HL-60 (cell line): ENCODE data around the gene RELT.

Source experiments
- DNase-seq, 2 experiments: peaks; one replicate each; pipeline ENCODE4 v3.0.0-alpha.2; 2010 to 2020; ENCODE audit warnings: low read depth in 1 of 2, low spot score in 1 of 2
- H3K27ac ChIP-seq: fragments of 250-450 bp; sonication (Bioruptor Pico); replicated peaks from 2 replicates; pipeline ENCODE4 v1.5.1; 2020; ENCODE audit warnings: mild to moderate bottlenecking, moderate library complexity
- H3K27me3 ChIP-seq: fragments of 250-450 bp; sonication (Bioruptor Pico); 2 replicates; pipeline ENCODE4 v1.5.1; 2021; ENCODE audit warnings: mild to moderate bottlenecking, moderate library complexity; ENCODE audit not compliant: insufficient read depth, poor library complexity, severe bottlenecking
- H3K4me3 ChIP-seq: replicated peaks from 2 replicates; pipeline ENCODE4 v1.5.1; 2011; ENCODE audit warnings: mild to moderate bottlenecking, control low read depth, low read length; ENCODE audit not compliant: insufficient read depth
- CTCF ChIP-seq: IDR thresholded peaks from one replicate; pipeline ENCODE4 v1.5.1; 2011; ENCODE audit warnings: low read length, control low read depth, inconsistent platforms; ENCODE audit not compliant: insufficient read depth
- GABPA ChIP-seq: IDR thresholded peaks from 2 replicates; pipeline ENCODE4 v1.6.1; 2012; ENCODE audit warnings: low read depth
- POLR2AphosphoS5 ChIP-seq: IDR thresholded peaks from 2 replicates; pipeline ENCODE4 v1.6.1; 2012; ENCODE audit warnings: low read depth
- REST ChIP-seq: IDR thresholded peaks from 2 replicates; pipeline ENCODE4 v1.6.1; 2012; ENCODE audit warnings: low read depth; ENCODE audit not compliant: insufficient replicate concordance
- SPI1 ChIP-seq: IDR thresholded peaks from 2 replicates; pipeline ENCODE4 v1.6.1; 2012; ENCODE audit warnings: low read depth, mild to moderate bottlenecking, borderline replicate concordance

Gene RELT

DNA sequence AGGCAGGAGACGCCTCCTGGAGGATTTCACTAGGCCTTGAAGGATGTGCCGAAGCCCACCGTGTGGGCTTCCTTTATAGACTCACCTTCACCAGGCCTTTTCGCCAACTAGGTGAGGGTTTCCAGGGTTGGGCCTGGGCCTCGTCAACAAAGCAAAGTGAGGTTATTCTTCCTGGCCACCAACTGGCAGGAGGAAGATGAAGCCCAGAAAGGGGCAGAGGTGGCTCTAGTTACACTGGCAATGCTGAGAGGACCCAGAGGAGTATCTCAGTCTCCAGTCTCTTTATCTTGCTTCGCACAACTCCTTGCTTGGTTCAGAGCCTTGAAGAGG lies 404 bp upstream of the RELT start:
- no peak overlapping the region for H3K4me3 ChIP-seq
- no peaks in the 10 kb centered on the region for H3K27me3 ChIP-seq
- TF ChIP-seq GABPA (no peak), SPI1 (no peak), POLR2AphosphoS5 (no peak)
- H3K27ac ChIP-seq: no peak overlapping the region; the same call in 1 of the 2 replicates
- DNase-seq: no peak

- peak overlapping the region; percentile 91 for H3K27ac ChIP-seq
Observed at GRCh38 chr11:73376803-73377629, 817 bp downstream of the RELT start.

GRCh38 chr11:73379189-73379880 lies 3.1 kb downstream of the RELT start:
- no peak; the same call in 1 of the 2 replicates for TF ChIP-seq POLR2AphosphoS5
- TF ChIP-seq GABPA: no peak
- no peak for TF ChIP-seq CTCF
- DNase-seq: no peak
- peak overlapping the region; percentile 87 for H3K27ac ChIP-seq
- H3K27me3 ChIP-seq: no peaks in the 10 kb centered on the region
- H3K4me3 ChIP-seq: 0 out of 2 replicates have a peak overlapping the region, but pooled peaks have one; percentile 1

More at GRCh38 chr11:73376803-73377629, 817 bp downstream of the RELT start:
- DNase-seq: peak; percentile 90 to 92
- peak overlapping the region; percentile 60 for H3K4me3 ChIP-seq
- H3K27me3 ChIP-seq: no peaks in the 10 kb centered on the region
- TF ChIP-seq CTCF: no peak
- peak; percentile 63 for TF ChIP-seq GABPA
- peak; percentile 2; the same call in 1 of the 2 replicates for TF ChIP-seq SPI1
- peak; percentile 93 for TF ChIP-seq POLR2AphosphoS5

GRCh38 chr11:73380331-73380730 lies 4.1 kb downstream of the RELT start:
- peak in 1 of 2 experiments; percentile 67 for DNase-seq
- Histone ChIP-seq H3K4me3 (no peak overlapping the region), H3K27me3 (no peaks in the 10 kb centered on the region), H3K27ac (peak overlapping the region; percentile 87)
- TF ChIP-seq REST (no peak), POLR2AphosphoS5 (no peak), CTCF (no peak), GABPA (no peak), SPI1 (no peak)

DNA sequence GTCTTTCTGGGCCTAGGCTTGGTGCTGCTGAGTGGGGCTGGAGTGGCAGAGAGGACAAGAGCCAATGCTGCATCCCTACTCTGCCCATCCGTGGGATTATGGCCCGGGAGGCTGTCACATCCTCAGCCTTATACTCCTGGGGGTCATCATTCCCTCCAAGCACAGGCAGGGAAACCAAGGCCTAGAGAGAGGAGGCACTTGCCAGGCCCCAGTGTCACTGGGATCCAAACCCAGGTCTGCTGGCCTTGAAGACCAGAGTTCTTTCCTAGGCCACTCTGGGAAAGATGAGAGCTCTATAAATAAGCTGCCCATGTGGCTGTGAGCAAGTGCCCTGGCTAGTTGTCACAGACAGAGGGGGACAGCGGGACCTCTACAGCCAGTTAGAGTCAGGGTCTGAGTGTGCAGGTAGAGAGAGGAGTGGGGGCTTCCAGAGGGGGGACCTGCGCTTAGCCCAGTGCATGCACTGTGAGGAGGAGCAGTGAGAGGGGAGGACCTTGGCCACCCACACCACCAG lies 4.8 kb downstream of the RELT start:
- peak overlapping the region; percentile 87 for H3K27ac ChIP-seq
- TF ChIP-seq POLR2AphosphoS5 (no peak), GABPA (no peak), CTCF (no peak), REST (no peak)
- no peaks in the 10 kb centered on the region for H3K27me3 ChIP-seq
- no peak overlapping the region for H3K4me3 ChIP-seq
- no peak for DNase-seq
